ENCODE measurements around the gene CDK16. TPM values are rescaled to one million over a fixed set of nuclear protein-coding genes. Genes with fewer than 3 reads are reported as not detected.

The CDK16 gene
- total and polyA plus RNA-seq, 9 of the 15 experiments (the other 6 are each of a cell fraction or from before 2014, with no cell fraction given) = 3.9 to 104 (median 57.5) TPM

GRCh38 chrX:47190445-47191269 is 27.8 kb upstream of the CDK16 start (continued):
- no peak for TF ChIP-seq GTF2B (IDR thresholded peaks at IDR 0.05; ENCODE audit: extremely low read depth, insufficient read length)
- no peak for TF ChIP-seq RBM17 (IDR thresholded peaks at IDR 0.05; ENCODE audit: borderline replicate concordance, low read depth, low read length)
- TF ChIP-seq TFAM (CRISPR knock-in tag; conservative IDR thresholded peaks at IDR 0.05) = no peak
- no peak for TF ChIP-seq ARNT (IDR thresholded peaks at IDR 0.05)
- peak; percentile 79 for TF ChIP-seq MAX (CRISPR knock-in tag; IDR thresholded peaks at IDR 0.05)
- no peak for TF ChIP-seq POLR2AphosphoS5 (IDR thresholded peaks at IDR 0.05; ENCODE audit: control insufficient read depth, insufficient read depth, low read depth, low read length)
- TF ChIP-seq KHSRP (IDR thresholded peaks at IDR 0.05) = no peak
- no peak for TF ChIP-seq ZBTB9 (CRISPR knock-in tag; IDR thresholded peaks at IDR 0.05)
- TF ChIP-seq NFYB (IDR thresholded peaks at IDR 0.05; ENCODE audit: extremely low read depth, insufficient read length) = no peak
- no peak for TF ChIP-seq EWSR1 (IDR thresholded peaks at IDR 0.05; ENCODE audit: borderline replicate concordance, low read depth, partially characterized antibody)
- no peak for TF ChIP-seq GATA2 (CRISPR knock-in tag; IDR thresholded peaks at IDR 0.05)
- no peak for TF ChIP-seq HLTF (IDR thresholded peaks at IDR 0.05)
- no peak for TF ChIP-seq ZNF316 (IDR thresholded peaks at IDR 0.05)
- TF ChIP-seq PATZ1 (CRISPR knock-in tag; IDR thresholded peaks at IDR 0.05; ENCODE audit: borderline replicate concordance) = no peak
- TF ChIP-seq ZBED1 (IDR thresholded peaks at IDR 0.05) = no peak
- TF ChIP-seq SP1 (CRISPR knock-in tag; IDR thresholded peaks at IDR 0.05) = no peak
- no peak for TF ChIP-seq SP2 (IDR thresholded peaks at IDR 0.05; ENCODE audit: extremely low read depth, low read depth, low read length, poor library complexity, severe bottlenecking)
- TF ChIP-seq SRSF7 (optimal IDR thresholded peaks at IDR 0.05; ENCODE audit: low read depth, low read length) = no peak
- no peak for TF ChIP-seq ZBTB12 (CRISPR knock-in tag; IDR thresholded peaks at IDR 0.05)
- no peak for TF ChIP-seq ZBTB1 (CRISPR knock-in tag; IDR thresholded peaks at IDR 0.05; ENCODE audit: borderline replicate concordance, low read depth)
- TF ChIP-seq EGR1 (conservative IDR thresholded peaks at IDR 0.05) = no peak
- no peak for TF ChIP-seq ZNF644 (tag; IDR thresholded peaks at IDR 0.05; ENCODE audit: low read depth)
- TF ChIP-seq POLR2AphosphoS2 (IDR thresholded peaks at IDR 0.05; ENCODE audit: low read length) = no peak
- no peak for TF ChIP-seq ESRRB (CRISPR knock-in tag; IDR thresholded peaks at IDR 0.05; ENCODE audit: borderline replicate concordance)
- TF ChIP-seq RAD51 (IDR thresholded peaks at IDR 0.05; ENCODE audit: borderline replicate concordance, low read depth) = no peak
